Measurements from ENCODE around the gene ABHD16A.

The ABHD16A gene

DNA sequence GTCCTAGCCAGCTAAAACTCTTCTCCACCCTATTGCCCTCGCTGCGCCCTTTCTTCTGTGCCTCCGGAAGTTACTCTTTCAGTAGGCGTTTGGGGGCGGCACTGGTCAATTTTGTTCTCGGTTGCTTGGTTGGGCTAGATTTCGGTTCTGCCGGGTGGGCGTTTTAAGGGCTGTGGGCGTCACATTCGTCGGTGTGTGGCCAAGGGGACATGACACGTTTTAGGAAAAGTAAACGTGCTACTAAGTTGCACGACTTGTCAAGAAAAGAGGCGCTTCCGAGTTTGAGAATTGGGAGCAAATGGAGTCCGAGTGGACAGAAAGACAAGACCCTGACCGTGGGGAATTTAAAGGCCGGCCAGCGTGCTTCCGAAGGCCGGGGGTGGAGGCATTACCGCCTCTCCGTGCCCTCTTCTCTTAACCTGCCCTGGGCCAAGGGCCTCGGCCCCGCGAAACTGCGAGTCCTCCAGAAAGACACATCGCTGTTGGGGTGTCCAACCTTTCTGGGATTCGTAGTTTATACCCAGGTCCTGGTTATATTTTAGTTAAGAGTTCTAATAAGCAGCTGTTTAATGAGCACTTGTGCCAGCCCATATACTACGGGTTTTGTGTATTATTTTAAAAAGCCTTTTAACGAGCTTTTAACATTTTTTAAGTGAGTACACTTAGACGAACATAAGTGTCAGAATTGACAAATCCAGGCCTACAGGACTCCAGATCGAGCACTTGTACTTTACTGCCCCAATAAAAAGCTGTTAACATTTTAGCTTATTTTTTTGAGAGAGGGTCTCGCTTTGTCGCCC lies 50.0 kb downstream of the ABHD16A start:
- TF ChIP-seq, protein P1, sequence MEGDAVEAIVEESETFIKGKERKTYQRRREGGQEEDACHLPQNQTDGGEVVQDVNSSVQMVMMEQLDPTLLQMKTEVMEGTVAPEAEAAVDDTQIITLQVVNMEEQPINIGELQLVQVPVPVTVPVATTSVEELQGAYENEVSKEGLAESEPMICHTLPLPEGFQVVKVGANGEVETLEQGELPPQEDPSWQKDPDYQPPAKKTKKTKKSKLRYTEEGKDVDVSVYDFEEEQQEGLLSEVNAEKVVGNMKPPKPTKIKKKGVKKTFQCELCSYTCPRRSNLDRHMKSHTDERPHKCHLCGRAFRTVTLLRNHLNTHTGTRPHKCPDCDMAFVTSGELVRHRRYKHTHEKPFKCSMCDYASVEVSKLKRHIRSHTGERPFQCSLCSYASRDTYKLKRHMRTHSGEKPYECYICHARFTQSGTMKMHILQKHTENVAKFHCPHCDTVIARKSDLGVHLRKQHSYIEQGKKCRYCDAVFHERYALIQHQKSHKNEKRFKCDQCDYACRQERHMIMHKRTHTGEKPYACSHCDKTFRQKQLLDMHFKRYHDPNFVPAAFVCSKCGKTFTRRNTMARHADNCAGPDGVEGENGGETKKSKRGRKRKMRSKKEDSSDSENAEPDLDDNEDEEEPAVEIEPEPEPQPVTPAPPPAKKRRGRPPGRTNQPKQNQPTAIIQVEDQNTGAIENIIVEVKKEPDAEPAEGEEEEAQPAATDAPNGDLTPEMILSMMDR (IDR thresholded peaks at IDR 0.05), result no peak

DNA sequence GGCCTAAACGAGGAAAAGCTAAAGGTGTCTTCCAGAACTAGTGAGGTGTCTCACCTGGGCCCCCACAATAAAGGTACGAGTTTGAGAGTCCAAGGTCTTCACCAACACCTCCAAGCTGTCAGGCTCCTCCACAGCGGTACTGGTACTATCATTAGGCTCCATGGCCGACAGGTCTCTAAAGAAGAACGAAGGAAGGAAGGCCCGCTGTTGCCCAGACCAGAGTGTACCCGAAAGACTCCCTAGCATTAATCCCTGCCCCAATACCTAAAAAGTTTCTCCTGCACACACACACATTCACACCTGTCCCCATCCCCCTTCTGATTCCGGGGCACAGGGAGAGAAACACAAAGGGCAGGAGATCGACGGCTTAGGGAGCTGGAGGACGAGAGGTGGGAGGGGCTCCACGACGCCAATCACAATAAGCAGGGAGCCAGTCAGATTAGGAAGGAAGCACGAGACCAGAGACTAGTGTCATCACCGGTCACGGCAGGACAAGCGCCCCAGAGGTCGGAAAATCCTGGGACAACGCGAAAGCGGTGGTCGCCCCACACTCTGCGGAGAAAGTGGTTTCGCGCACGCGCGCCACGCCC lies 51.4 kb downstream of the ABHD16A start:
- peaks cover 28 to 57% (median 29%) of the 10 kb centered on the region in 3 donors for H3K36me3 ChIP-seq
- H3K9me3 ChIP-seq, result no peaks in the 10 kb centered on the region
- peak overlapping the region; percentile 78 to 85 for H3K4me3 ChIP-seq
- intact Hi-C loops (cut with DNase I; ENCODE audit: low total_unique reads), result no loop called here
- H3K27me3 ChIP-seq, result no peaks in the 10 kb centered on the region
- peak; percentile 84 to 91 for DNase-seq
- TF ChIP-seq, protein P1 (IDR thresholded peaks at IDR 0.05), result no peak
- peaks cover 0 to 33% (median 21%) of the 10 kb centered on the region in 4 donors for H3K4me1 ChIP-seq
- H3K27ac ChIP-seq, result peak overlapping the region; percentile 95 to 98

More for the DNA sequence above, 50.0 kb downstream of the ABHD16A start:
- Histone ChIP-seq H3K27ac (peak overlapping the region; percentile 95 to 98), H3K36me3 (peaks cover 20 to 56% (median 24%) of the 10 kb centered on the region in 3 donors), H3K4me3 (peak overlapping the region; percentile 78 to 85), H3K9me3 (no peaks in the 10 kb centered on the region), H3K4me1 (peaks cover 0 to 43% (median 26%) of the 10 kb centered on the region in 4 donors), H3K27me3 (no peaks in the 10 kb centered on the region)
- intact Hi-C loops (cut with DNase I; ENCODE audit: low total_unique reads), result no loop called here
- DNase-seq, result peak; percentile 93 to 94

DNA sequence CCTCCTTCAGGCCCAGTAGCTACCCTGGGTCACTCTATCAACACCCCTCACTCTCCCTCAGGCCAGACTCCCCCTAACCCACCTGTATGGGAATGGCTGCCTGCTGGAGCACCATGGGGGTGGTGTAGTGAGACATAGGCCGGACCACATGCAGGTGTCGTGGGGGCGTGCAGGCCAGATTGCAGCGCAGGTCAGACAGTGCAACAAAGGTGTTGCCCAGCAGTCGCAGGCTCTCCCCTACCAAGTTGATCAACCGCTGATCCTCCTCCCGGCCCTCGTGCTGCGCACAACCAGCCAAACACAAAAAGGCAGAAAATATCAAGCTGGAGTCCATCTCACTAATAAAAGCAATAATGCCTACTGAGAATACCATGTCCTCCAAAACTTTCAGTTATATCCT lies 57.8 kb downstream of the ABHD16A start:
- intact Hi-C loops (cut with DNase I; ENCODE audit: low total_unique reads), result no loop called here
- Histone ChIP-seq H3K9me3 (no peaks in the 10 kb centered on the region), H3K4me1 (peaks cover 0 to 2% (median 1%) of the 10 kb centered on the region in 4 donors), H3K4me3 (no peak overlapping the region), H3K27ac (no peak overlapping the region), H3K27me3 (no peaks in the 10 kb centered on the region), H3K36me3 (peaks cover 90 to 100% (median 91%) of the 10 kb centered on the region in 3 donors)
- no peak for DNase-seq
- TF ChIP-seq, protein P1 (IDR thresholded peaks at IDR 0.05), result no peak

DNA sequence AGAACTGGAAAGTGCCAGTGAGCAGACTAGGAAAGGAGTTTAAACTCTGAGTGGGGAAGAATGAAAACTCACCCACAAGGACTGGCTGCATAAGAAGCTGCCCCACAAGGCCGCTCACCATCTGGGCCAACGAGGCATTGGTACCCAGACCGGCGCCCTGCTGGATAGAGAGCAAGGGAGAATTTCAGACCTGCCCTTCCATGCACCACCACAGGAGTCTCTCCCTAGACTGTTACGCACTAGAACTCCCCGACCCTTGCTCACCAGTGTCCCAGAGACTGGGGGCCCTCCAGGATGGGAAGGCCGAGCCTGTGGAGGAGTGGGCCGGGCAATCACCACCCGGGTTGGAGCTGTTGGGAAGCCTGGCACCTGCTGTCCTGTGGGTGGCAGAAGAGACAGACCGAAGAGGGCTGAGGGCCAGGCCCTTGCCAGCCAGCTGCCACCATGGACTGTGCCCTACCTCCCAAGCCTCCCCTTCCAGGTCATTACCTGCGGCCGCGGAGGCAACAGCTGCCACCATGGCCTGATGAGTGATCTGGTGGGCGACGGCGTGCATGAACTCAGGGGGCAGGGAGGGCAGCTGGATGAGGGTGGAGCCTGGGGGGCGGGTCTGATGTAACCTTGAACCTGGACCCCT lies 59.2 kb downstream of the ABHD16A start:
- intact Hi-C loops (cut with DNase I; ENCODE audit: low total_unique reads), result loop anchor here (5.0 kb wide), 1 partner anchor 963 kb away; no protein-coding TSS in a partner anchor
- H3K36me3 ChIP-seq, result peaks cover 88 to 100% (median 99%) of the 10 kb centered on the region in 3 donors

More for the DNA sequence above, 59.2 kb downstream of the ABHD16A start:
- DNase-seq, result no peak
- H3K27me3 ChIP-seq, result no peaks in the 10 kb centered on the region
- no peaks in the 10 kb centered on the region for H3K9me3 ChIP-seq
- no peaks in the 10 kb centered on the region for H3K4me1 ChIP-seq
- TF ChIP-seq, protein P1 (IDR thresholded peaks at IDR 0.05), result no peak
- H3K27ac ChIP-seq, result no peak overlapping the region
- H3K4me3 ChIP-seq, result no peak overlapping the region

All from tibial artery (tissue), 4 donors.